ENCODE measurements around the gene SPRR2D.
A peak's percentile ranks its signal among the peaks of the same experiment; 100 is the strongest.
"Not testable (repeated sequence)": the region's sequence is repeated elsewhere in the genome, so short reads cannot be mapped to it uniquely, and the experiment has no call there.

The SPRR2D gene

GRCh38 chr1:153040950-153041631 is at the start of gene SPRR2D:
Gene SPRR2D, minus strand, starts transcription at chr1:153041120. Its CDS starts 774 bp downstream, at chr1:153040346.
- DNase-seq (ENCODE audit: low spot score) = no peak

GRCh38 chr1:153087652-153088051 is 46.7 kb upstream of the SPRR2D start:
- no peak for DNase-seq (ENCODE audit: low spot score)

GRCh38 chr1:153081736-153082135 is 40.8 kb upstream of the SPRR2D start:
- DNase-seq (ENCODE audit: low spot score) = no peak

GRCh38 chr1:153072806-153073726 is 32.1 kb upstream of the SPRR2D start:
- no peak for DNase-seq (ENCODE audit: low spot score)

GRCh38 chr1:153071511-153071910 is 30.6 kb upstream of the SPRR2D start, which contains the start of gene SPRR2B:
Gene SPRR2B, minus strand, starts transcription at chr1:153071611. Its CDS starts 772 bp downstream, at chr1:153070839.
- no peak for DNase-seq (ENCODE audit: low spot score)

GRCh38 chr1:153070243-153070642 is 29.3 kb upstream of the SPRR2D start:
- DNase-seq (ENCODE audit: low spot score) = no peak

- no peak for DNase-seq (ENCODE audit: low spot score)
These were observed 18.2 kb upstream of the SPRR2D start for GRCh38 chr1:153058826-153059784.

- no peak for DNase-seq (ENCODE audit: low spot score)
These were observed 17.2 kb upstream of the SPRR2D start for GRCh38 chr1:153058154-153058553.

GRCh38 chr1:153057375-153057774 is 16.5 kb upstream of the SPRR2D start, which contains the start of gene SPRR2A:
Gene SPRR2A, minus strand, starts transcription at chr1:153057512. Its CDS starts 777 bp downstream, at chr1:153056735.
- DNase-seq (ENCODE audit: low spot score) = no peak

GRCh38 chr1:153056111-153056510 is 15.2 kb upstream of the SPRR2D start:
- DNase-seq (ENCODE audit: low spot score) = not testable (repeated sequence)

- no peak for DNase-seq (ENCODE audit: low spot score)
These were observed 8.3 kb upstream of the SPRR2D start for GRCh38 chr1:153049211-153049610.

- no peak for DNase-seq (ENCODE audit: low spot score)
These were observed 5.7 kb downstream of the SPRR2D start for GRCh38 chr1:153035211-153035610.

GRCh38 chr1:153032677-153033308 is 8.1 kb downstream of the SPRR2D start:
- DNase-seq (ENCODE audit: low spot score) = peak; percentile 2

GRCh38 chr1:153032073-153032472 is 8.8 kb downstream of the SPRR2D start:
- no peak for DNase-seq (ENCODE audit: low spot score)

- no peak for DNase-seq (ENCODE audit: low spot score)
These were observed 10.0 kb downstream of the SPRR2D start, which contains the start of gene SPRR1B for GRCh38 chr1:153030895-153031294. Gene SPRR1B, plus strand, starts transcription at chr1:153031203. Its CDS starts 1,143 bp downstream, at chr1:153032346.

- DNase-seq (ENCODE audit: low spot score) = no peak
These were observed 12.2 kb downstream of the SPRR2D start for GRCh38 chr1:153028766-153029165.

GRCh38 chr1:153025797-153026196 is 15.1 kb downstream of the SPRR2D start:
- no peak for DNase-seq (ENCODE audit: low spot score)

- no peak for DNase-seq (ENCODE audit: low spot score)
These were observed 16.5 kb downstream of the SPRR2D start for GRCh38 chr1:153024413-153024812.

- no peak for DNase-seq (ENCODE audit: low spot score)
These were observed 17.8 kb downstream of the SPRR2D start for GRCh38 chr1:153023109-153023508.

GRCh38 chr1:153022340-153022739 is 18.6 kb downstream of the SPRR2D start:
- DNase-seq (ENCODE audit: low spot score) = not testable (repeated sequence)

- DNase-seq (ENCODE audit: low spot score) = not testable (repeated sequence)
These were observed 19.1 kb downstream of the SPRR2D start for GRCh38 chr1:153021829-153022228.

All from hepatic stellate cell (primary cell).